Stimulated activated CD4-positive, alpha-beta T cell treated with anti-CD3 and anti-CD28 coated beads, TNF-alpha, amount 100 ng/mL, for 4 hours (primary cell): Measurements from ENCODE around the gene CNTNAP2.

Experiments used
- DNase-seq, 3 experiments: peaks; one replicate each; pipeline ENCODE4 v3.0.0-alpha.2; 2020; ENCODE audit warnings: low read depth in 3 of 3

CNTNAP2 gene

GRCh38 chr7:148336411-148336810, 2219.8 kb downstream of the CNTNAP2 start:
- no peak for DNase-seq

DNA sequence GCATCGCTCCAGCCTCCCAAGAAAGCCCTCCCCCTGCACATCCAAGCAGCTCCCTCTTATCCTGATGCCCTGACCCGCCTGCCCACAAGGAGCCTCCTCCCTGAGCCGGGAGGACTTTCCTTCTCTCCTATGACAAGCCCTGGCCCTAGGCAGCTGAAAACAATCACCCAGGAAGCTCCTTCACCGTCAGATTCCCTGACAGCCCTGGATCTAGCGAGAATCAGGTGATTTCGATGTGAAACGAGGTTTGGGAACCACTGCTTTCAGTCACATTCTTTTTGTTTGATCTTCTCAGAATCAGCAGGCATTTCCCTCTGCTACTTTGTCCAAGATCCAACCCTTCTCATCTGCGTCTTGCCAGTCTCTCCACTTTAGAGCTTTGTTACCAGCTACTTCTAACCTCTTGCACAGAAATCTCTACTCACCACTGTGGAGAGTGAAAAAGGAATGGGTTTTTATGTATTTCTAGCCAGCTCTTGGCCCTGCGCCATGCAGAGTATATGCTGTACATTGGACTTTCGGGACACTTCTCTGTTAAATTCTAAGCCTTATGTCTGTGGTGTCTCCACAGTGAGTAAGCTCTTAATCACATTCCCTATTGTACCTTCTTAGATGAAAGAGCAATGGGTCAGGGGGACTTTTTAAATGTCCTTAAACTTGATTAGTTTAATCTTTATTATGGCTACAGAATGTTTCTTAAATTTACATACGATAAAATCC, 2220.8 kb downstream of the CNTNAP2 start:
- no peak for DNase-seq

DNA sequence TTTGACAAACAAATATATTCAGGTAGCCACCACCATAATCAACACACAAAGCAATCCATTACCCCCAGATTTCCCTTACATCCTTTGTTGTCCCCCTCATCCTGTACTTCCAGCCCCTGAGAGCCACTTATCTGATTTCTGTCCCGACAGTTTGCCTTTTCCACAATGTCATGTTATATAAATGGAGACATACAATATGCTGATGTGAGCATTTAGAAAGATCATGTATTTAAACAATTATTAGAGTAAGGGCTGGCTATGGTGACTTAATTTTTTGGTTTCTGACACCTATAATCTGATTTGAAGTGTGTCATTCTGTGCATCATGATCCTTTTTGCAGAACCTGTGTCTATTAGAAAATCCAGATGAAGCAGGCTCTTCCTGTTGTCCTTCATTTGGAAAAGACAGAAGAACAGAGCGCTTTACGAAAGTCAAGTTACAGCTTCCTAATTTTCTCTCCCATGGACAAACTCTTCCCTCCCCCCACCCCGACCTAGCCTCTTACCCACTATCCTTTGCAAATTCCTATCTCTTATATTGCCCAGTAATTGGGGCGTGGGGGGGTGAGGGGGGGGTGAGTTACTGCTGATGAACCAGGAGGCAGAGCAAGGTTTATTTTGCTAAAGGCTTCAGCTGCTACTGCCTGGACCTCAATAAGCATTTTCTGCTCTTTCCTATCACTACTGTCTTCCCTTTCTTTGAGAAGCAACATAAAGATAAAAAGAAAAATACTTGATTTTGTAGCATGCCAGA, 2221.6 kb downstream of the CNTNAP2 start:
- DNase-seq, result no peak

GRCh38 chr7:148340438-148341280, 2224.1 kb downstream of the CNTNAP2 start:
- no peak for DNase-seq

GRCh38 chr7:148344406-148344805, 2227.8 kb downstream of the CNTNAP2 start:
- no peak for DNase-seq

GRCh38 chr7:148347981-148348380, 2231.4 kb downstream of the CNTNAP2 start:
- no peak for DNase-seq

DNA sequence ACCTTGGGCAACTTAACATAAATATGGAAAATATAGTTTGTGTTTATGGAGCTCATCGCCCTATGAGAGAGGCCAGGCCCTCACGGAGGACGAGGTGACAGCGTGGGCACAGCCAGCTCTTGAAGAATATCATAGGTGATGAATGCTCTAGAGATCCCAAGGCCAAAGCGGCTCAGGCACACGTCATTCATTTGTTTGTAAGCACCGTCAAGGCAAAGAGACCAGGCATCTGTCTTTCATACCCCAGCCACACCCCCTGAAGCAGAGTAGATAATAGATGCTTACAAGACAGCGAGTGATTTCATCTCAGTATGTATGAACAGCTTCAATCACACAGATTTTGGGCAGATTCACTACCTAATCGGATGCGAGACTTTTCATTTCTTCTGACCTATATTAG, 2231.9 kb downstream of the CNTNAP2 start:
- no peak for DNase-seq

GRCh38 chr7:148356303-148356702, 2239.7 kb downstream of the CNTNAP2 start:
- DNase-seq, result no peak

DNA sequence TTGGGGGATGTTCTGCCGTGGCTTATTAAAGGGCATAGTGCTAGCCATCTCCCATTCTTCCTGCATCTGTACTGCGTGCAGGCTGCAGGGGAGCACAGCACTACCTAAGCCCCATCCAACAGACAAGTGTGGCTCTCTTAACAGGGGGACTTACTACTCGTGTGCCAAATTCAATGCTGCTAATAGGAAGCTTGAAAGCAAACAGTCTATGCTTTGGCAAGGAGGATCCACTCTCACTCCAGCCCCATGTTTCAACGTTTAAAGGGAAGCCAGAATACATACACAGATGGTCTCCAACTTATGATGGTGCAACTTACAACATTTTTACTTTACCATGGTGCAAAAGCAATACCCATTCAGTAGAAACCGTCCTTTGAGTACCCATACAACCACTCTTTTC, 2245.9 kb downstream of the CNTNAP2 start:
- DNase-seq, result no peak

- no peak for DNase-seq
Measured at GRCh38 chr7:148367731-148368475, 2251.3 kb downstream of the CNTNAP2 start.

GRCh38 chr7:148368562-148368961, 2252.0 kb downstream of the CNTNAP2 start:
- no peak for DNase-seq

DNA sequence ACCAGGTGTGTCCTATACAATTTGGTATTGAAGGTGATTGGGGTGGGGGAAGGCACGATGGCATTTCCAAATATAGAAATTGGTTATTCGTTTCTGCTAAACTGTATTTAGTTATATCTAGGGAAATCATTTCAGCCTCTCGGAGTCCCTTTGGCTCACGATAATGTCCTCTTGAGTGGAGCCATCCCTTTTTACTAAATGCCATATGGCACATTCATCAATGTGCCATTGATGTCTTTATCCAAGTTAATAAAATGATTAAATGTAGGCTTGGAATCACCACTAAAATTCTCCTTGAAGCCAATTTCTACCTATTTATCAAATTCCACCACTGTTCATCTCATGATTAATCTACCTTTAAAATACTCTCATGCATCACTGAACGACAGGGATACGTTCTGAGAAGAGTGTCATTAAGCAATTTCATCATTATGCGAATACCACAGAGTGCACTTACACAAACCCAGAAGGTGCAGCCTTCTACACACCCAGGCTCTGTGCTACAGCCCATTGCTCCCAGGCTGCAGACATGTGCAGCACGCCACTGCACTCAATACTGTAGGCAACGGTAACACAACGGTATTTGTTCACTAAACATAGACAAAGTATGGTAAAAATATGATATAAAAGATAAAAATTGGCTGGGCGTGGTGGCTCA, 2254.8 kb downstream of the CNTNAP2 start:
- no peak for DNase-seq

DNA sequence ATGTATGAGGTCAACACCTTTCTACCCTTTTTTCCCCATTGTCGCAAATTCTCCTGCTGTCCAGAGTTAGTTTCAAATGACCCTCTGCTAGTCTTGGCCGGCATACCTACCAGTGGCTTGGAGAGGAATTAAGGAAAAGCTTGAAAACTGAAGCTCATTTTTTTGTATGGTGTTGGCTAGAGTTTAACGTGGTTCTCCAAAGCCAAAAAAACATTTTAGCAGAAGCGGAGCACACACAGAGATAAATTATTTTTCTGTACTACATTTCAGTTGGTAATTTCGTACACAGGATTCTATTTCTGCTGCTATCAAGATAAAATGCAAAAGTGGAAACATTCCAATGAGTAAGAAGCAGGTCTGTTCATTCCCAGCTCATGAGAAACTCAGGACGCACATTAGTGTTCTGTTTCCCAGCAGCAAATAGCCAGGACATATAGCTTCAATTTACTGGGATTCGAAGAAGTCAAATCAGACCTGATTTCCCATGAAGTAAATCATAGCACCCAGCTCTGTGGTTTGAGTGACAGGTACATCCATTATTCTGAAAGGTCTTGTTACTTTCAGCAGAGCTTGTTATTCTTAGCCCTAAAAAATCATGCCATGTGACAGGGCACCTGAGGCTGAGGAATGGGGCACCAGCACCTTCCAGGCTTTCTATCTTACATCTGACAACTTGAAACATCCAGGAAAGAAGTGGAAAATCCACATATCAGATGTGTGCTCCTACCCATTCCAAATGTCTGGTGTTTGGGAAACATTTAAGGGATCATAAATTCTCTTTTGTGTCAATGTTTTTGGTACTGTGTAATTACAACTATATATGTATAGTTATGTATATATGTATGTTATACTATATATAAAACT, 2258.0 kb downstream of the CNTNAP2 start:
- no peak for DNase-seq

DNA sequence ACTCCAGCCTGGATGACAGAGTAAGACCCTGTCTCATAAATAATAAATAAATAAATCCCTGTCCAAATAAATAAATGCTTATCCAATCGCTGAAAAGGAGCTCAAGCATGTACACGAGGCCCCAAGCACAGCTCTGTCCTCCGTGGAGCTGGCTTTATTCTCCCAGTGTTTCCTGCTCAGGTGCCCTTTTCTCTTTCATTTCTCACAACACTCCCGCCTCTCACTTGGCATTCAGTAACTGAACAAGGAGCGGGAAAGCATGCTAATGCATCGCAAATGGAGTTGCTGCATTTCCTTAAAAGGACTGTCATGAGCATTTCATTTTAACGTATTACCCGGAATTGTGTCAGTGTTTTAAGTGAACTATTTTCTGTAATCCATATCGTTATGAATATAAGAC, 2263.1 kb downstream of the CNTNAP2 start:
- no peak for DNase-seq

DNA sequence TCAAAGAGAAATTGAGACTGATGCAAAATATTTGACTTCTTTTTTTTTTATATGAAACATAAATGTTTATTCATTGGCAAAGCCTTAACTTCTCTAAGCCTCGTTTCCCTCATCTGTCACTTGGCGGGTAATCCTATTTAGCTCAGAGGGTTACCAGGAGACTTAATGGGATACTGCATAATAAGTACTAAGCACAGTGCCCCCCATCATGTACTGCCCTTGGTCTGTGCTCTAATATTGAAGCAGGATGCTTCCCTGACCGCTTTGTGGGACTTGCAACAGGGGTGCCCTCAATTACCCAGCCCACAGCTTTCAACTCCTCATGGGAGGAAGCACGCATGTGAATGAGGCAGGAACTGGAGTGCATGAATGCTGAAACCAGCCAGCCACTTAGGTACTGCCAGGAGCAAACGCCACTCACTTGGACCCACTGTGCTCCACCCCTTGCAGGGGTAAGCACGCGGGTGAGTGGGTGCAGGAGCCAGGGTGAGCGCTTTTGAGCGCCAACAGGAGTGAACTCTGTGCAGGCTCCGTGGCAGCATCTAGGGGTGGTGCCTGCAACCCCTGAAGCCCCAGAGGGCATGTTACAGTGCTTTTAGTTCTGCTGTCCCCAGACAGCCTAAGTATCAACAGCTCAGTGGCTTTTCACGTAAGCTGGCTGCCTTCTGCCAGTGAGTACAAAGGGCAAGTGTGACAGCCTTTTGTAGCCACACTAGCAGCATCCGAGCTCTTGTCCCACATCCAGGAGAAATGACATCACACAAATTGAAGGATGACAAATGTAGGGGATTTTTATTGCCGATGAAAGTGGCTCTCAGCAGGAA, 2264.2 kb downstream of the CNTNAP2 start:
- DNase-seq, result no peak

- DNase-seq, result no peak
Measured at GRCh38 chr7:148382596-148382995, 2266.0 kb downstream of the CNTNAP2 start.

DNA sequence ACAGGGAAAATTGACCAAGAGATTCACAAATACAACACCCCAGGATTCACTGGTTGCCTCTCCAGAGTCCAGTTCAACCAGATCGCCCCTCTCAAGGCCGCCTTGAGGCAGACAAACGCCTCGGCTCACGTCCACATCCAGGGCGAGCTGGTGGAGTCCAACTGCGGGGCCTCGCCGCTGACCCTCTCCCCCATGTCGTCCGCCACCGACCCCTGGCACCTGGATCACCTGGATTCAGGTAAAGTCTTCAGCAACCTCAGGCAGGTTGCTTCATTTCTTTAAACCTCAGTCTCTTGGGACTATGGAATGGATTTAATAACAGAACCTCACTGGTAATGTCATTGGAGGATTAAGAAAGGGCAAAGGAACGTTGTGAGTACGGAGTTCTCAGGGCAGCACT, 2267.1 kb downstream of the CNTNAP2 start:
- no peak for DNase-seq

GRCh38 chr7:148385009-148385682, 2268.5 kb downstream of the CNTNAP2 start:
- no peak for DNase-seq

- DNase-seq, result no peak
Measured at GRCh38 chr7:148390381-148390780, 2273.8 kb downstream of the CNTNAP2 start.
